GM19035 (cell line): ENCODE measurements around the gene TMEM8B.
"Not testable (repeated sequence)": the region's sequence is repeated elsewhere in the genome, so short reads cannot be mapped to it uniquely, and the experiment has no call there.

Experiments used
- ATAC-seq: cut with Tn5 transposase; IDR thresholded peaks from one replicate; pipeline ENCODE4 v1.9.1; 2021; ENCODE audit not compliant: unreplicated experiment

TMEM8B gene

GRCh38 chr9:35862328-35862727, 33.3 kb downstream of the TMEM8B start:
- no peak for ATAC-seq

GRCh38 chr9:35863583-35863982, 34.6 kb downstream of the TMEM8B start:
- no peak for ATAC-seq

GRCh38 chr9:35864695-35865255, 35.7 kb downstream of the TMEM8B start:
- no peak for ATAC-seq

GRCh38 chr9:35867538-35867937, 38.5 kb downstream of the TMEM8B start:
- ATAC-seq, result no peak

GRCh38 chr9:35868933-35869332, 39.9 kb downstream of the TMEM8B start:
- ATAC-seq, result no peak

GRCh38 chr9:35869621-35870216, 40.7 kb downstream of the TMEM8B start:
- ATAC-seq, result no peak

- ATAC-seq, result no peak
Measured at GRCh38 chr9:35870351-35870923, 41.4 kb downstream of the TMEM8B start, which contains the start of gene OR13J1. OR13J1 (minus strand) TSS chr9:35870401; CDS start chr9:35870401, 0 bp downstream.

- ATAC-seq, result no peak
Measured at GRCh38 chr9:35871545-35871944, 42.5 kb downstream of the TMEM8B start.

GRCh38 chr9:35872505-35872904, 43.5 kb downstream of the TMEM8B start:
- no peak for ATAC-seq

GRCh38 chr9:35882263-35882848, 53.3 kb downstream of the TMEM8B start:
- no peak for ATAC-seq

- no peak for ATAC-seq
Measured at GRCh38 chr9:35882996-35883395, 54.0 kb downstream of the TMEM8B start.

- not testable (repeated sequence) for ATAC-seq
Measured at GRCh38 chr9:35884908-35885307, 55.9 kb downstream of the TMEM8B start.

- ATAC-seq, result no peak
Measured at GRCh38 chr9:35891646-35892045, 62.6 kb downstream of the TMEM8B start.

- ATAC-seq, result no peak
Measured at GRCh38 chr9:35892051-35892450, 63.0 kb downstream of the TMEM8B start.

GRCh38 chr9:35896570-35896969, 67.5 kb downstream of the TMEM8B start:
- ATAC-seq, result no peak

GRCh38 chr9:35897376-35898099, 68.5 kb downstream of the TMEM8B start:
- not testable (repeated sequence) for ATAC-seq

- ATAC-seq, result no peak
Measured at GRCh38 chr9:35898337-35898736, 69.3 kb downstream of the TMEM8B start.

GRCh38 chr9:35899021-35899420, 70.0 kb downstream of the TMEM8B start:
- ATAC-seq, result no peak

GRCh38 chr9:35903049-35903448, 74.0 kb downstream of the TMEM8B start:
- no peak for ATAC-seq

GRCh38 chr9:35904338-35904737, 75.3 kb downstream of the TMEM8B start:
- no peak for ATAC-seq

- no peak for ATAC-seq
Measured at GRCh38 chr9:35905051-35905781, 76.2 kb downstream of the TMEM8B start.
